Measurements from ENCODE around the gene HOXB3. TPM values are rescaled to one million over a fixed set of nuclear protein-coding genes. Genes with fewer than 3 reads are reported as not detected.

The HOXB3 gene
- polyA plus RNA-seq, 1 of the 3 experiments (the other 2 are of a cell fraction) = 0.46 TPM

DNA sequence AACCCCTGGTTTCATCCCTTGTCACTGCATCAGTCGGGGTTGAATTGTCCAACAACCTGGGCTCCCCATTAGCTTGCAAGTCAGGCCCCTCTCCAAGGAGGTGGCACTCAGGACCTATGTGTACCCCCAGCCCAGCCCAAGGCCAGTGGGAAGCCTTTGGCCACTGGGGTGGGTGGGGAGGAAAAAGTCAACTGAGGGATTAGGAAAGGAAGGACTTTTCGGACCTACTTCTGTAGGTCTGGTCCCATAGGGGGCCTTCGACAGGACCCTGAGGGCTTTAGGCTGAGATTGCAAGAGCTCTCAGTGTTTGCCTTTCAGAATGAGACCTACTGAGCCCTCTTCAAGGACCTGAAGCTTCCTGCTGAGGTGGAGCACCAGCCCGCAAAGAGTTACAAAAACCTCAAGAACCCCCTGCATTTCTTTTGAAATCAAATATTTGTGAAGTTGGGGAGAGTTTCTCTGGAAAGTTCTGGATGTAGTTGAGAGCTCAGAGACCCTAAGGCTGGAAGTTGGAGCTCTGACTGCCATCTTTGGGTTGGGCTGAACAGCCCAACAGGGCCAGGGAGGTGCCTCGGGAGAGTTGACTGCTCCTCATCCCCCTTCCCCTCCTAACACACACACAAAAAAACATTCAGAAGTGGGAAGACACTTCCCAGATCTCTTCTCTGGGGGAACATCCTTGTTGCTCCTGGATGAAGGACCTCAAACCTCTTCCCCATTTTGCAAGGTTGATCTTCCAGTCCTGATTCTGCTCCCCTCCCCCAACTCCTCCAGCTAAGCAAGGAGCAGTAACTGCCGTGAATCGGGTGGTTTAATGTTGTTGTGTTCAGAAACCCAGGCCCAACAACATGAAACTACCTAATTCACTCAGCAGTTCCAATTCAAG is 41.9 kb upstream of the HOXB3 start:
- no peaks in the 10 kb centered on the region for H3K9me3 ChIP-seq
- ChIA-PET CTCF (interaction anchor here (0.6 to 2.0 kb wide), 9 partner anchors 9 to 324 kb away, joined by 3 to 16 read pairs (median 5); no protein-coding TSS in a partner anchor), POLR2A (no interaction called here)
- H3K79me2 ChIP-seq (ENCODE audit: insufficient read depth) = no peaks in the 10 kb centered on the region
- H3K27ac ChIP-seq (ENCODE audit: low read depth in 2 of 2, low read length in 1 of 2) = no peak overlapping the region
- peaks cover 100% of the 10 kb centered on the region for H3K27me3 ChIP-seq (ENCODE audit: insufficient read depth)
- no peaks in the 10 kb centered on the region for H3K4me1 ChIP-seq (ENCODE audit: control insufficient read depth in 1 of 2, insufficient read depth in 2 of 2, low read depth in 1 of 2, low read length in 1 of 2)
- H2AFZ ChIP-seq (ENCODE audit: low read depth) = no peak overlapping the region
- no peak overlapping the region for H3K4me2 ChIP-seq
- no peaks in the 10 kb centered on the region for H3K36me3 ChIP-seq (replicated peaks in 1 of 2; ENCODE audit: control insufficient read depth in 1 of 2, insufficient read depth in 2 of 2, low read length in 1 of 2)
- WGBS (ENCODE audit: low lambda C conversion rate) = 5% methylated on average over 7 of the region's 7 CpGs
- no peak overlapping the region for H3K4me3 ChIP-seq (ENCODE audit: low read depth in 2 of 2, low read length in 1 of 2)
- no peak overlapping the region for H3K9ac ChIP-seq
- peaks cover 1% of the 10 kb centered on the region; the same call in 1 of the 2 replicates for H4K20me1 ChIP-seq (ENCODE audit: insufficient read depth)
- H3F3A ChIP-seq (replicated peaks; ENCODE audit: insufficient read depth) = no peaks in the 10 kb centered on the region
- no peaks in the 10 kb centered on the region for H3K9me2 ChIP-seq
- DNase-seq = no peak
- TF ChIP-seq, protein P1, sequence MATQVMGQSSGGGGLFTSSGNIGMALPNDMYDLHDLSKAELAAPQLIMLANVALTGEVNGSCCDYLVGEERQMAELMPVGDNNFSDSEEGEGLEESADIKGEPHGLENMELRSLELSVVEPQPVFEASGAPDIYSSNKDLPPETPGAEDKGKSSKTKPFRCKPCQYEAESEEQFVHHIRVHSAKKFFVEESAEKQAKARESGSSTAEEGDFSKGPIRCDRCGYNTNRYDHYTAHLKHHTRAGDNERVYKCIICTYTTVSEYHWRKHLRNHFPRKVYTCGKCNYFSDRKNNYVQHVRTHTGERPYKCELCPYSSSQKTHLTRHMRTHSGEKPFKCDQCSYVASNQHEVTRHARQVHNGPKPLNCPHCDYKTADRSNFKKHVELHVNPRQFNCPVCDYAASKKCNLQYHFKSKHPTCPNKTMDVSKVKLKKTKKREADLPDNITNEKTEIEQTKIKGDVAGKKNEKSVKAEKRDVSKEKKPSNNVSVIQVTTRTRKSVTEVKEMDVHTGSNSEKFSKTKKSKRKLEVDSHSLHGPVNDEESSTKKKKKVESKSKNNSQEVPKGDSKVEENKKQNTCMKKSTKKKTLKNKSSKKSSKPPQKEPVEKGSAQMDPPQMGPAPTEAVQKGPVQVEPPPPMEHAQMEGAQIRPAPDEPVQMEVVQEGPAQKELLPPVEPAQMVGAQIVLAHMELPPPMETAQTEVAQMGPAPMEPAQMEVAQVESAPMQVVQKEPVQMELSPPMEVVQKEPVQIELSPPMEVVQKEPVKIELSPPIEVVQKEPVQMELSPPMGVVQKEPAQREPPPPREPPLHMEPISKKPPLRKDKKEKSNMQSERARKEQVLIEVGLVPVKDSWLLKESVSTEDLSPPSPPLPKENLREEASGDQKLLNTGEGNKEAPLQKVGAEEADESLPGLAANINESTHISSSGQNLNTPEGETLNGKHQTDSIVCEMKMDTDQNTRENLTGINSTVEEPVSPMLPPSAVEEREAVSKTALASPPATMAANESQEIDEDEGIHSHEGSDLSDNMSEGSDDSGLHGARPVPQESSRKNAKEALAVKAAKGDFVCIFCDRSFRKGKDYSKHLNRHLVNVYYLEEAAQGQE (IDR thresholded peaks at IDR 0.05; ENCODE audit: low read depth, low read length) = no peak
- TF ChIP-seq ELF1 (IDR thresholded peaks at IDR 0.05) (no peak), GATA2 (CRISPR knock-in tag; IDR thresholded peaks at IDR 0.05) (no peak), NRF1 (IDR thresholded peaks at IDR 0.05; ENCODE audit: low read depth, low read length) (no peak)
- TF ChIP-seq, protein P2, sequence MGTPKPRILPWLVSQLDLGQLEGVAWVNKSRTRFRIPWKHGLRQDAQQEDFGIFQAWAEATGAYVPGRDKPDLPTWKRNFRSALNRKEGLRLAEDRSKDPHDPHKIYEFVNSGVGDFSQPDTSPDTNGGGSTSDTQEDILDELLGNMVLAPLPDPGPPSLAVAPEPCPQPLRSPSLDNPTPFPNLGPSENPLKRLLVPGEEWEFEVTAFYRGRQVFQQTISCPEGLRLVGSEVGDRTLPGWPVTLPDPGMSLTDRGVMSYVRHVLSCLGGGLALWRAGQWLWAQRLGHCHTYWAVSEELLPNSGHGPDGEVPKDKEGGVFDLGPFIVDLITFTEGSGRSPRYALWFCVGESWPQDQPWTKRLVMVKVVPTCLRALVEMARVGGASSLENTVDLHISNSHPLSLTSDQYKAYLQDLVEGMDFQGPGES (IDR thresholded peaks at IDR 0.05; ENCODE audit: low read depth, low read length) = no peak
- TF ChIP-seq, protein P3, sequence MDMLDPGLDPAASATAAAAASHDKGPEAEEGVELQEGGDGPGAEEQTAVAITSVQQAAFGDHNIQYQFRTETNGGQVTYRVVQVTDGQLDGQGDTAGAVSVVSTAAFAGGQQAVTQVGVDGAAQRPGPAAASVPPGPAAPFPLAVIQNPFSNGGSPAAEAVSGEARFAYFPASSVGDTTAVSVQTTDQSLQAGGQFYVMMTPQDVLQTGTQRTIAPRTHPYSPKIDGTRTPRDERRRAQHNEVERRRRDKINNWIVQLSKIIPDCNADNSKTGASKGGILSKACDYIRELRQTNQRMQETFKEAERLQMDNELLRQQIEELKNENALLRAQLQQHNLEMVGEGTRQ (IDR thresholded peaks at IDR 0.05; ENCODE audit: borderline replicate concordance, low read depth, low read length) = no peak
- TF ChIP-seq, protein P4, sequence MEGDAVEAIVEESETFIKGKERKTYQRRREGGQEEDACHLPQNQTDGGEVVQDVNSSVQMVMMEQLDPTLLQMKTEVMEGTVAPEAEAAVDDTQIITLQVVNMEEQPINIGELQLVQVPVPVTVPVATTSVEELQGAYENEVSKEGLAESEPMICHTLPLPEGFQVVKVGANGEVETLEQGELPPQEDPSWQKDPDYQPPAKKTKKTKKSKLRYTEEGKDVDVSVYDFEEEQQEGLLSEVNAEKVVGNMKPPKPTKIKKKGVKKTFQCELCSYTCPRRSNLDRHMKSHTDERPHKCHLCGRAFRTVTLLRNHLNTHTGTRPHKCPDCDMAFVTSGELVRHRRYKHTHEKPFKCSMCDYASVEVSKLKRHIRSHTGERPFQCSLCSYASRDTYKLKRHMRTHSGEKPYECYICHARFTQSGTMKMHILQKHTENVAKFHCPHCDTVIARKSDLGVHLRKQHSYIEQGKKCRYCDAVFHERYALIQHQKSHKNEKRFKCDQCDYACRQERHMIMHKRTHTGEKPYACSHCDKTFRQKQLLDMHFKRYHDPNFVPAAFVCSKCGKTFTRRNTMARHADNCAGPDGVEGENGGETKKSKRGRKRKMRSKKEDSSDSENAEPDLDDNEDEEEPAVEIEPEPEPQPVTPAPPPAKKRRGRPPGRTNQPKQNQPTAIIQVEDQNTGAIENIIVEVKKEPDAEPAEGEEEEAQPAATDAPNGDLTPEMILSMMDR (IDR thresholded peaks at IDR 0.05) = no peak
